ENCODE data around the gene STX16.

DNA sequence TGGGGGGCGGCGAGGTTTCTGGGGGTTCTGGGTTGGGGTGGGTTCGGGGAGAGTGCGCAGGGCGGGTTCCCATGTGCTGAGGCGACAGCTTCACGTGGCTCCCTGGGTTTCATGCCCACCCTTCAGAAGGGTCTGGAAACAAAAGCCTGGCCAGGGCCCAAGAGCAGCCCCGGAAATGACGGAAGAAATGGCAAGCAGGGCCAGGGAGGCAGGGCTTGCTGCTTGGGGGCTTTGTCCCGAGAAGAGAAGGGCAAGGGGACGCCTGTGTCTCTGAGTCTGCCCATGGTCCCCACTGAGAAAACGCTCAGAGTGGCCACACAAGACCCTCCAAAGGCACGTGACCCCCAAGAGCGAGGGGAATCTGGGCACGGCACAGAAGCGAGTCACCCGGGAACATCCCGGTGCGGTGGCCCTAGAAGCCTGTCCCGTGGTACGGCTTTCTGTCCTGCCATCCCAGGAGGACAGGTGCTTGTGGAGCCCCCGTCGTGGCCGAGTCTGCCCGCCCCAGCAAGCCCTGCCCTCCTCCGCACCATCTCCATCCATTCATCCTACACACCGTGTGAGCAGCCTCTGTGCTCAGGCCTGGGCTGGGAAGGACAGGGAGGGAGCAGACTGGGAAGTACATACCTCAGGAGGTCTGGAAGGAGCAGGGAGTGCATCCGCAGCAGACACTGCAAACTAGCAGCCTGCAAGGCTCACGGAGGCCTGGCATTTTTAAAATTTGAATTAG is 50.5 kb downstream of the STX16 start:
- TF ChIP-seq, protein P1, sequence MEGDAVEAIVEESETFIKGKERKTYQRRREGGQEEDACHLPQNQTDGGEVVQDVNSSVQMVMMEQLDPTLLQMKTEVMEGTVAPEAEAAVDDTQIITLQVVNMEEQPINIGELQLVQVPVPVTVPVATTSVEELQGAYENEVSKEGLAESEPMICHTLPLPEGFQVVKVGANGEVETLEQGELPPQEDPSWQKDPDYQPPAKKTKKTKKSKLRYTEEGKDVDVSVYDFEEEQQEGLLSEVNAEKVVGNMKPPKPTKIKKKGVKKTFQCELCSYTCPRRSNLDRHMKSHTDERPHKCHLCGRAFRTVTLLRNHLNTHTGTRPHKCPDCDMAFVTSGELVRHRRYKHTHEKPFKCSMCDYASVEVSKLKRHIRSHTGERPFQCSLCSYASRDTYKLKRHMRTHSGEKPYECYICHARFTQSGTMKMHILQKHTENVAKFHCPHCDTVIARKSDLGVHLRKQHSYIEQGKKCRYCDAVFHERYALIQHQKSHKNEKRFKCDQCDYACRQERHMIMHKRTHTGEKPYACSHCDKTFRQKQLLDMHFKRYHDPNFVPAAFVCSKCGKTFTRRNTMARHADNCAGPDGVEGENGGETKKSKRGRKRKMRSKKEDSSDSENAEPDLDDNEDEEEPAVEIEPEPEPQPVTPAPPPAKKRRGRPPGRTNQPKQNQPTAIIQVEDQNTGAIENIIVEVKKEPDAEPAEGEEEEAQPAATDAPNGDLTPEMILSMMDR (IDR thresholded peaks at IDR 0.05; ENCODE audit: insufficient read depth, low read length): no peak
- no peak for TF ChIP-seq GABPA (IDR thresholded peaks at IDR 0.05; ENCODE audit: low read depth)
- no peak for TF ChIP-seq POLR2AphosphoS5 (IDR thresholded peaks at IDR 0.05; ENCODE audit: low read depth)

Data from HL-60 (cell line).